ENCODE data around the gene ANKRD17. TPM values are rescaled to one million over a fixed set of nuclear protein-coding genes. Genes with fewer than 3 reads are reported as not detected.

Gene ANKRD17
- polyA plus RNA-seq, 1 of the 3 experiments (the other 2 are of a cell fraction), result 25.6 TPM

DNA sequence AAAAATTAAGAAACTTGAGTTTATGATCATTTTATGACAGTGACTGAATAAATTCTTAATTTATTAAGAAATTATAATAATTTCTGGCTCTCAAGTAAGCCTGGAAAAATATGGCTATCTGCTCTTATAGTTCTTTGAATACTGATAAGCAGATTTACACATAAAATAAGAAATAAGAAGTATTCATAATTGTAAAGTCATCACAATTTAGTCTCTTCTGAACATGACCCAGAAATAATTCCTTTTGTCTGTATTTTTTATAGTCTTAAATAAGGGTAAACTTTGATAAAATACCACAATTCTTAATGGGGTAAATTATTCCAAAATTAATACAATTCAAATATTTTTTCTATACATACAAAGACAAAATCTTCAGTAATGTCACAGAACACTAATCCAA lies 72.7 kb downstream of the ANKRD17 start (continued):
- TF ChIP-seq EZH2phosphoT487 (IDR thresholded peaks at IDR 0.05; ENCODE audit: borderline replicate concordance, low read depth), result no peak
- TF ChIP-seq SIN3A (IDR thresholded peaks at IDR 0.05; ENCODE audit: borderline replicate concordance, low read depth, low read length), result no peak
- no peak for TF ChIP-seq FOSL2 (IDR thresholded peaks at IDR 0.05; ENCODE audit: borderline replicate concordance, low read depth)

DNA sequence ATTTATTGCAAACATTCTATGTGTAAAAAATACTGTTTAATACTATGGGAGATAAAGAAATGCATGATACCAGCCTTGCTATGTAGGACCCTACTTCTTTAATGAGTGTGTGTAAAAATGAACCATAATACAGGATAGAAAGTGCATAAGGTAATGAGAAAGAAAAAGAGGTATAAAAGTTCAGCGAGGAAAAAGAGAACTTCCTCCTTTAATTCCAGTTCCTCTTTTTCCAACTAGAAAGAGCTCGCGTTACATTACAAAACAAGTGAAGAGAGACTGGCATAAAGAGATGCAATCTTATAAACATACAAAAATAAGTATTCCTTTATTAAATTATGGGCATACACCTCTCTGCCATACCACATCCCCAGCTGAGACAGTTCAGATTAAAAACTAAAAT lies 77.4 kb downstream of the ANKRD17 start:
- peaks cover 10 to 21% of the 10 kb centered on the region in 2 experiments for H3K36me3 ChIP-seq (replicated peaks in 1 of 2; ENCODE audit: control insufficient read depth in 1 of 2, insufficient read depth in 2 of 2, low read length in 1 of 2)
- CTCF ChIA-PET, result no interaction called here

More for the DNA sequence above, 77.4 kb downstream of the ANKRD17 start:
- Histone ChIP-seq H3K4me3 (ENCODE audit: low read depth in 2 of 2, low read length in 1 of 2) (no peak overlapping the region), H3K9me2 (no peaks in the 10 kb centered on the region), H3K27me3 (ENCODE audit: insufficient read depth) (no peaks in the 10 kb centered on the region), H2AFZ (ENCODE audit: low read depth) (no peak overlapping the region), H3K4me1 (ENCODE audit: control insufficient read depth in 1 of 2, insufficient read depth in 2 of 2, low read depth in 1 of 2, low read length in 1 of 2) (no peaks in the 10 kb centered on the region; a peak in 1 of 4 replicates), H3F3A (replicated peaks; ENCODE audit: insufficient read depth) (peaks cover 3% of the 10 kb centered on the region), H4K20me1 (ENCODE audit: insufficient read depth) (peaks cover 6% of the 10 kb centered on the region; the same call in 1 of the 2 replicates), H3K4me2 (no peak overlapping the region), H3K79me2 (ENCODE audit: insufficient read depth) (peaks cover 92% of the 10 kb centered on the region), H3K9me3 (no peaks in the 10 kb centered on the region), H3K27ac (ENCODE audit: low read depth in 2 of 2, low read length in 1 of 2) (no peak overlapping the region), H3K9ac (no peak overlapping the region)
- 96% methylated on average over 3 of the region's 3 CpGs for WGBS (ENCODE audit: low lambda C conversion rate)
- no peak for TF ChIP-seq RCOR1 (IDR thresholded peaks at IDR 0.05; ENCODE audit: low read length)
- TF ChIP-seq, protein P1, sequence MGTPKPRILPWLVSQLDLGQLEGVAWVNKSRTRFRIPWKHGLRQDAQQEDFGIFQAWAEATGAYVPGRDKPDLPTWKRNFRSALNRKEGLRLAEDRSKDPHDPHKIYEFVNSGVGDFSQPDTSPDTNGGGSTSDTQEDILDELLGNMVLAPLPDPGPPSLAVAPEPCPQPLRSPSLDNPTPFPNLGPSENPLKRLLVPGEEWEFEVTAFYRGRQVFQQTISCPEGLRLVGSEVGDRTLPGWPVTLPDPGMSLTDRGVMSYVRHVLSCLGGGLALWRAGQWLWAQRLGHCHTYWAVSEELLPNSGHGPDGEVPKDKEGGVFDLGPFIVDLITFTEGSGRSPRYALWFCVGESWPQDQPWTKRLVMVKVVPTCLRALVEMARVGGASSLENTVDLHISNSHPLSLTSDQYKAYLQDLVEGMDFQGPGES (IDR thresholded peaks at IDR 0.05; ENCODE audit: low read depth, low read length), result no peak
- TF ChIP-seq MXI1 (IDR thresholded peaks at IDR 0.05; ENCODE audit: low read depth, low read length), result no peak
- no peak for TF ChIP-seq NFIC (IDR thresholded peaks at IDR 0.05; ENCODE audit: borderline replicate concordance)
- TF ChIP-seq RXRA (IDR thresholded peaks at IDR 0.05; ENCODE audit: borderline replicate concordance, low read depth), result no peak
- TF ChIP-seq POLR2AphosphoS5 (IDR thresholded peaks at IDR 0.05; ENCODE audit: low read depth, low read length), result no peak
- TF ChIP-seq, protein P2, sequence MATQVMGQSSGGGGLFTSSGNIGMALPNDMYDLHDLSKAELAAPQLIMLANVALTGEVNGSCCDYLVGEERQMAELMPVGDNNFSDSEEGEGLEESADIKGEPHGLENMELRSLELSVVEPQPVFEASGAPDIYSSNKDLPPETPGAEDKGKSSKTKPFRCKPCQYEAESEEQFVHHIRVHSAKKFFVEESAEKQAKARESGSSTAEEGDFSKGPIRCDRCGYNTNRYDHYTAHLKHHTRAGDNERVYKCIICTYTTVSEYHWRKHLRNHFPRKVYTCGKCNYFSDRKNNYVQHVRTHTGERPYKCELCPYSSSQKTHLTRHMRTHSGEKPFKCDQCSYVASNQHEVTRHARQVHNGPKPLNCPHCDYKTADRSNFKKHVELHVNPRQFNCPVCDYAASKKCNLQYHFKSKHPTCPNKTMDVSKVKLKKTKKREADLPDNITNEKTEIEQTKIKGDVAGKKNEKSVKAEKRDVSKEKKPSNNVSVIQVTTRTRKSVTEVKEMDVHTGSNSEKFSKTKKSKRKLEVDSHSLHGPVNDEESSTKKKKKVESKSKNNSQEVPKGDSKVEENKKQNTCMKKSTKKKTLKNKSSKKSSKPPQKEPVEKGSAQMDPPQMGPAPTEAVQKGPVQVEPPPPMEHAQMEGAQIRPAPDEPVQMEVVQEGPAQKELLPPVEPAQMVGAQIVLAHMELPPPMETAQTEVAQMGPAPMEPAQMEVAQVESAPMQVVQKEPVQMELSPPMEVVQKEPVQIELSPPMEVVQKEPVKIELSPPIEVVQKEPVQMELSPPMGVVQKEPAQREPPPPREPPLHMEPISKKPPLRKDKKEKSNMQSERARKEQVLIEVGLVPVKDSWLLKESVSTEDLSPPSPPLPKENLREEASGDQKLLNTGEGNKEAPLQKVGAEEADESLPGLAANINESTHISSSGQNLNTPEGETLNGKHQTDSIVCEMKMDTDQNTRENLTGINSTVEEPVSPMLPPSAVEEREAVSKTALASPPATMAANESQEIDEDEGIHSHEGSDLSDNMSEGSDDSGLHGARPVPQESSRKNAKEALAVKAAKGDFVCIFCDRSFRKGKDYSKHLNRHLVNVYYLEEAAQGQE (IDR thresholded peaks at IDR 0.05; ENCODE audit: low read depth, low read length), result no peak
- TF ChIP-seq, protein P3, sequence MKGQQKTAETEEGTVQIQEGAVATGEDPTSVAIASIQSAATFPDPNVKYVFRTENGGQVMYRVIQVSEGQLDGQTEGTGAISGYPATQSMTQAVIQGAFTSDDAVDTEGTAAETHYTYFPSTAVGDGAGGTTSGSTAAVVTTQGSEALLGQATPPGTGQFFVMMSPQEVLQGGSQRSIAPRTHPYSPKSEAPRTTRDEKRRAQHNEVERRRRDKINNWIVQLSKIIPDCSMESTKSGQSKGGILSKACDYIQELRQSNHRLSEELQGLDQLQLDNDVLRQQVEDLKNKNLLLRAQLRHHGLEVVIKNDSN (IDR thresholded peaks at IDR 0.05; ENCODE audit: borderline replicate concordance, low read depth), result no peak
- no peak for TF ChIP-seq FOXM1 (IDR thresholded peaks at IDR 0.05; ENCODE audit: low read depth)
- no peak for TF ChIP-seq CHD2 (IDR thresholded peaks at IDR 0.05; ENCODE audit: low read length, partially characterized antibody)
- TF ChIP-seq GABPA (IDR thresholded peaks at IDR 0.05; ENCODE audit: low read depth), result no peak
- no peak for TF ChIP-seq ELF1 (IDR thresholded peaks at IDR 0.05)
- no peak for DNase-seq
- POLR2A ChIA-PET, result no interaction called here

Measured in SK-N-SH (cell line).